Kidney (tissue), 14 donors: Measurements from ENCODE around the gene CEP68. TPM values are rescaled to one million over a fixed set of nuclear protein-coding genes. Genes with fewer than 3 reads are reported as not detected.

ENCODE experiments used
- DNase-seq, 5 donors: peaks; one replicate each; pipeline ENCODE4 v3.0.0-alpha.2; 2013 to 2020
- FAIRE-seq: peaks from 2 replicates; lab custom pipeline; 2012; peaks lifted over from hg19 to GRCh38; lab: Jason Lieb, UNC
- H3K27ac ChIP-seq, 2 donors: one replicate each; pipeline ENCODE4 v1.7.0; 2013; ENCODE audit warnings: low read depth in 2 of 2, low read length in 2 of 2, inconsistent platforms in 1 of 2
- H3K27me3 ChIP-seq: one replicate; pipeline ENCODE4 v1.7.1; 2013; ENCODE audit warnings: low read length, inconsistent platforms; ENCODE audit not compliant: control insufficient read depth, insufficient read depth
- H3K36me3 ChIP-seq, 3 donors: one replicate each; pipeline versions ENCODE4 v1.7.0 to v1.7.1; 2013; ENCODE audit warnings: low read length in 3 of 3, control low read depth in 1 of 3, inconsistent platforms in 1 of 3; ENCODE audit not compliant: insufficient read depth in 3 of 3, control insufficient read depth in 2 of 3
- H3K4me1 ChIP-seq, 3 donors: one replicate each; pipeline versions ENCODE4 v1.7.0 to v1.7.1; 2013; ENCODE audit warnings: low read length in 3 of 3, inconsistent platforms in 1 of 3, low read depth in 1 of 3; ENCODE audit not compliant: control insufficient read depth in 2 of 3, insufficient read depth in 2 of 3
- H3K4me3 ChIP-seq, 3 donors: one replicate each; pipeline versions ENCODE4 v1.7.0 to v1.8.1; 2013; ENCODE audit warnings: low read length in 3 of 3, control low read depth in 1 of 3, inconsistent platforms in 1 of 3
- H3K9ac ChIP-seq, 3 donors: one replicate each; pipeline versions ENCODE4 v1.7.0 to v1.7.1; 2013; ENCODE audit warnings: low read length in 3 of 3, control low read depth in 1 of 3, inconsistent platforms in 1 of 3
- H3K9me3 ChIP-seq, 3 donors: one replicate each; pipeline versions ENCODE4 v1.7.0 to v1.7.1; 2013; ENCODE audit warnings: low read length in 3 of 3, control low read depth in 1 of 3, inconsistent platforms in 1 of 3; ENCODE audit not compliant: control insufficient read depth in 2 of 3, insufficient read depth in 1 of 3
- intact Hi-C: fragments of 100-400 bp; cut with DNase I; formaldehyde crosslinking; loops from one replicate; pipeline ENCODE4 v1.11.1; 2022
- polyA plus RNA-seq: library from polyadenylated mRNA; stranded (reverse); fragments of 350-450 nt; fragmentation: Illumina TruSeq; extraction: RNeasy Lipid Tissue Mini Kit (QIAGEN cat#74804); gene quantifications from one replicate; pipeline ENCODE4 v1.2.3, GENCODE V29; 2014; ENCODE audit warnings: low read depth, low replicate concordance; ENCODE audit not compliant: insufficient read depth
- total RNA-seq: library from RNA; stranded (reverse); fragmentation: NEBNext Ultra II Directional; extraction: Animal tissue kit (Norgen Biotek cat#: 25700); gene quantifications from one replicate; pipeline ENCODE4 v1.2.1, GENCODE V29; 2021
- TF ChIP-seq, protein P1 (sequence below): IDR thresholded peaks from 3 replicates; pipeline ENCODE4 v1.5.1; 2012; ENCODE audit warnings: mild to moderate bottlenecking, moderate library complexity, borderline replicate concordance; ENCODE audit not compliant: insufficient read depth; ENCODE audit errors: extremely low read depth
- donor health status: control.
- donor health status: control.
- donor health status: control.
- donor health status: control.
- donor health status: control.
- donor health status: DM: yes; HTN: yes; CAD: no.
- donor health status: Normal renal cell carcinoma (clear cell type).

The CEP68 gene
- total and polyA plus RNA-seq, 2 donors from 2014 or later = 5.6 to 20.3 TPM

GRCh38 chr2:65025453-65026123, 30.6 kb upstream of the CEP68 start:
- TF ChIP-seq, protein P1, sequence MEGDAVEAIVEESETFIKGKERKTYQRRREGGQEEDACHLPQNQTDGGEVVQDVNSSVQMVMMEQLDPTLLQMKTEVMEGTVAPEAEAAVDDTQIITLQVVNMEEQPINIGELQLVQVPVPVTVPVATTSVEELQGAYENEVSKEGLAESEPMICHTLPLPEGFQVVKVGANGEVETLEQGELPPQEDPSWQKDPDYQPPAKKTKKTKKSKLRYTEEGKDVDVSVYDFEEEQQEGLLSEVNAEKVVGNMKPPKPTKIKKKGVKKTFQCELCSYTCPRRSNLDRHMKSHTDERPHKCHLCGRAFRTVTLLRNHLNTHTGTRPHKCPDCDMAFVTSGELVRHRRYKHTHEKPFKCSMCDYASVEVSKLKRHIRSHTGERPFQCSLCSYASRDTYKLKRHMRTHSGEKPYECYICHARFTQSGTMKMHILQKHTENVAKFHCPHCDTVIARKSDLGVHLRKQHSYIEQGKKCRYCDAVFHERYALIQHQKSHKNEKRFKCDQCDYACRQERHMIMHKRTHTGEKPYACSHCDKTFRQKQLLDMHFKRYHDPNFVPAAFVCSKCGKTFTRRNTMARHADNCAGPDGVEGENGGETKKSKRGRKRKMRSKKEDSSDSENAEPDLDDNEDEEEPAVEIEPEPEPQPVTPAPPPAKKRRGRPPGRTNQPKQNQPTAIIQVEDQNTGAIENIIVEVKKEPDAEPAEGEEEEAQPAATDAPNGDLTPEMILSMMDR = no peak
- H3K4me3 ChIP-seq = no peak overlapping the region
- H3K4me1 ChIP-seq = no peaks in the 10 kb centered on the region
- FAIRE-seq = no peak
- intact Hi-C loops = no loop called here
- H3K27ac ChIP-seq = no peak overlapping the region
- DNase-seq = no peak
- no peaks in the 10 kb centered on the region for H3K27me3 ChIP-seq
- no peak overlapping the region for H3K9ac ChIP-seq
- no peaks in the 10 kb centered on the region for H3K9me3 ChIP-seq
- H3K36me3 ChIP-seq = no peaks in the 10 kb centered on the region

DNA sequence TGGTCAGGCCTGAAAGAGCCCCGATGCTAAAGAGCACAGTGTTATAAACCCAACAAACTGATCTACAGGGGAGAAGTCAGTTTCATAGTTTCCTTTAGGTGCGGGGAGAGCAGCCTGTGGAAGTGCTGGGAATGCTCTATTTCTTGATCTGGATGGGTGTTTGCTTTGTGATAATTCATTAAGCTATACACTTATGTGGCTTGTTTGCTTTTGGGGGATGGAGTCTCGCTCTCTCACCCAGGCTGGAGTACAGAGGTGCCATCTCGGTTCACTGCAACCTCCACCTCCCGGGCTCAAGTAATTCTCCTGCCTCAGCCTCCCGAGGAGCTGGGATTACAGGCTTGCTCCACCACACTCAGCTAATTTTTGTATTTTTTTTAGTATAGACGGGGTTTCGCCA, 30.1 kb upstream of the CEP68 start:
- Histone ChIP-seq H3K36me3 (no peaks in the 10 kb centered on the region), H3K27me3 (no peaks in the 10 kb centered on the region), H3K4me3 (no peak overlapping the region), H3K9me3 (no peaks in the 10 kb centered on the region), H3K9ac (no peak overlapping the region), H3K4me1 (no peaks in the 10 kb centered on the region), H3K27ac (no peak overlapping the region)
- intact Hi-C loops = no loop called here
- TF ChIP-seq, protein P1 = no peak
- DNase-seq (no peak), FAIRE-seq (no peak)

DNA sequence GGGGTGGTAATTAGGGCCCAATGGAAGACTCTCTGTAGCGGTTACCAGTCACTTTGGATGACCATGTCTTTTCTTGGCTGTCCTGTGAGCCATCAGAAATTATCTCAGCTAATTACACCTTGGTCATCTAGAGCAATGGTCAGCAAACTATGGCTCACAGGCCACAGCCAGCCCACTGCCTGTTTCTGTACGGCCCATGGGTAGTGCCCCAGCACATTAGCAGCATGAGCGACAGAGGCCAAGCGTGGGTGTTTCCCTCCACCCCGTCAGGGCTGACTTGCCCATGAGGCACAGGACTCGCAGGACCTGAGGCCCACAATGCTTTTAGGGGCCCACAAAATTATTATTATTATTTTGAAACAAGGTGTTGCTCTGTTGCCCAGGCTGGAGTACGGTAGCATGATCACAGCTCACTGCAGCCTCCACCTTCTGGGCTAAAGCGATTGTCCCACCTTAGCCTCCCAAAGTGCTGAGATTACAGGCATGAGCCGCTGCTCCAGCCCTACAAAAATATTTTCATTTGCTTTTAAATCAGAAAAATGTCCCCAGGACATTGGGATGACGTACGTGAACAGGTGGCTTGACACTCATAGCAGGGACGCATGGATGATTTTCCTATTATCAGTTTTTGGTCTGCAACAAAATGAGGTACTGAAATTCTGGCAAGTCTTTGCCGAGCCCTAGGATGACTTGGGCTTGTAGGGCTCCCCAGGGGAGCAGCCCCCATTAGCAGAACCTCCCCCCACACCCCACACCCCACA, 29.3 kb upstream of the CEP68 start:
- H3K27ac ChIP-seq = no peak overlapping the region
- no peaks in the 10 kb centered on the region for H3K36me3 ChIP-seq
- FAIRE-seq (no peak), DNase-seq (no peak)
- no peaks in the 10 kb centered on the region for H3K27me3 ChIP-seq
- intact Hi-C loops = no loop called here
- H3K9me3 ChIP-seq = no peaks in the 10 kb centered on the region
- TF ChIP-seq, protein P1 = no peak
- no peak overlapping the region for H3K4me3 ChIP-seq
- no peak overlapping the region for H3K9ac ChIP-seq
- peaks cover 0 to 2% (median 0%) of the 10 kb centered on the region in 3 donors for H3K4me1 ChIP-seq
